Dermis microvascular lymphatic vessel endothelial cell (primary cell): ENCODE measurements around the gene RAD9A. TPM values are rescaled to one million over a fixed set of nuclear protein-coding genes. Genes with fewer than 3 reads are reported as not detected.
A peak's percentile ranks its signal among the peaks of the same experiment; 100 is the strongest.

Experiments
- DNase-seq, 2 donors: peaks; one replicate each; pipeline versions ENCODE4 v3.0.0 to v3.0.0-alpha.2; 2010; ENCODE audit warnings: low read depth in 2 of 2
- total RNA-seq: library from RNA; depleted of rRNA; stranded (reverse); fragments of >200 nt; gene quantifications from 2 replicates; pipeline ENCODE4 v1.2.1, GENCODE V29; 2014

RAD9A gene
- total RNA-seq, 1 donor from 2014 or later, result 3.6 TPM

GRCh38 chr11:67438158-67438902, 46.5 kb downstream of the RAD9A start:
- DNase-seq, result no peak

- DNase-seq, result peak in 1 of 2 donors; percentile 31
Observed at GRCh38 chr11:67439321-67440228, 47.8 kb downstream of the RAD9A start.

- no peak for DNase-seq
Observed at GRCh38 chr11:67440229-67441097, 48.7 kb downstream of the RAD9A start.

GRCh38 chr11:67441098-67441563, 49.3 kb downstream of the RAD9A start:
- DNase-seq, result no peak

GRCh38 chr11:67441731-67442351, 50.1 kb downstream of the RAD9A start:
- no peak for DNase-seq

- DNase-seq, result peak in 1 of 2 donors; percentile 22
Observed at GRCh38 chr11:67442504-67443404, 51.0 kb downstream of the RAD9A start.

- no peak for DNase-seq
Observed at GRCh38 chr11:67445515-67445914, 53.7 kb downstream of the RAD9A start.

Other genes starting within 250 kb of the RAD9A start
- 25.9 and 37.7 TPM in 2 replicates for gene GRK2, start 125.5 kb upstream of the RAD9A start, total RNA-seq
- gene ANKRD13D, start 102.7 kb upstream of the RAD9A start, total RNA-seq, result 17.7 and 24.8 TPM in 2 replicates
- 7.2 and 11.5 TPM in 2 replicates for gene SSH3, start 88.5 kb upstream of the RAD9A start, total RNA-seq
- gene POLD4, start 38.4 kb upstream of the RAD9A start, total RNA-seq, result 26.2 and 32.4 TPM in 2 replicates
- gene CLCF1, start 18.4 kb upstream of the RAD9A start, total RNA-seq, result 1.7 and 2.4 TPM in 2 replicates
- 234 and 250 TPM in 2 replicates for gene PPP1CA, start 9.9 kb downstream of the RAD9A start, total RNA-seq
- 0.13 TPM in 2 replicates for gene TBC1D10C, start 12.1 kb downstream of the RAD9A start, total RNA-seq
- gene CARNS1, start 23.7 kb downstream of the RAD9A start, total RNA-seq, result 0.13 and 0.26 TPM in 2 replicates
- 30.5 and 31.5 TPM in 2 replicates for gene RPS6KB2, start 36.5 kb downstream of the RAD9A start, total RNA-seq
- gene PTPRCAP, start 45.7 kb downstream of the RAD9A start, total RNA-seq, result 0.51 TPM in 1 of 2 replicates, not detected in the other
- gene CORO1B, start 51.5 kb downstream of the RAD9A start, total RNA-seq, result 117 and 144 TPM in 2 replicates
- gene GPR152, start 60.7 kb downstream of the RAD9A start, total RNA-seq, result not detected in 2 replicates
- gene CABP4, start 63.4 kb downstream of the RAD9A start, total RNA-seq, result 0.89 and 1.5 TPM in 2 replicates
- 11.9 and 35.1 TPM in 2 replicates for gene TMEM134, start 77.3 kb downstream of the RAD9A start, total RNA-seq
- gene AIP, start 91.0 kb downstream of the RAD9A start, total RNA-seq, result 79.5 and 104 TPM in 2 replicates
- gene PITPNM1, start 113.4 kb downstream of the RAD9A start, total RNA-seq, result 6.3 and 7.3 TPM in 2 replicates
- 15.3 and 18.7 TPM in 2 replicates for gene CDK2AP2, start 116.2 kb downstream of the RAD9A start, total RNA-seq
- not detected in 2 replicates for gene CABP2, start 131.5 kb downstream of the RAD9A start, total RNA-seq
- gene GSTP1, start 191.8 kb downstream of the RAD9A start, total RNA-seq, result 721 and 972 TPM in 2 replicates
- gene NDUFV1, start 214.9 kb downstream of the RAD9A start, total RNA-seq, result 161 and 166 TPM in 2 replicates
- gene NUDT8, start 238.0 kb downstream of the RAD9A start, total RNA-seq, result 6.8 and 15.5 TPM in 2 replicates
- not detected in 2 replicates for gene TBX10, start 247.8 kb downstream of the RAD9A start, total RNA-seq